Bronchial epithelial cell (primary cell): ENCODE results near the gene TFF2. TPM values are rescaled to one million over a fixed set of nuclear protein-coding genes. Genes with fewer than 3 reads are reported as not detected.

Experiments
- DNase-seq: peaks from one replicate; pipeline ENCODE4 v3.0.0-alpha.2; 2010; ENCODE audit warnings: low read depth
- FAIRE-seq: peaks from 2 replicates; lab custom pipeline; 2011; peaks lifted over from hg19 to GRCh38; lab: Jason Lieb, UNC
- H3K27me3 ChIP-seq: 2 replicates; pipeline ENCODE4 v1.5.1; 2011; ENCODE audit warnings: low read length; ENCODE audit not compliant: control insufficient read depth, insufficient read depth
- H3K36me3 ChIP-seq: 2 replicates; pipeline ENCODE4 v1.5.1; 2011; ENCODE audit warnings: low read length; ENCODE audit not compliant: control insufficient read depth, insufficient read depth
- H3K4me3 ChIP-seq: 2 replicates; pipeline ENCODE4 v1.5.1; 2011; ENCODE audit warnings: mild to moderate bottlenecking, low read depth, low read length, control low read depth
- total RNA-seq: library from RNA; depleted of rRNA; stranded (reverse); fragments of >200 nt; gene quantifications from 2 replicates; pipeline ENCODE4 v1.2.1, GENCODE V29; 2014
- TF ChIP-seq, protein P1 (sequence below): IDR thresholded peaks from 2 replicates; pipeline ENCODE4 v1.5.1; 2011; ENCODE audit warnings: mild to moderate bottlenecking, moderate library complexity, low read length, control low read depth, inconsistent platforms; ENCODE audit not compliant: insufficient read depth, severe bottlenecking

Gene TFF2
- total RNA-seq, 1 donor from 2014 or later, result not detected

DNA sequence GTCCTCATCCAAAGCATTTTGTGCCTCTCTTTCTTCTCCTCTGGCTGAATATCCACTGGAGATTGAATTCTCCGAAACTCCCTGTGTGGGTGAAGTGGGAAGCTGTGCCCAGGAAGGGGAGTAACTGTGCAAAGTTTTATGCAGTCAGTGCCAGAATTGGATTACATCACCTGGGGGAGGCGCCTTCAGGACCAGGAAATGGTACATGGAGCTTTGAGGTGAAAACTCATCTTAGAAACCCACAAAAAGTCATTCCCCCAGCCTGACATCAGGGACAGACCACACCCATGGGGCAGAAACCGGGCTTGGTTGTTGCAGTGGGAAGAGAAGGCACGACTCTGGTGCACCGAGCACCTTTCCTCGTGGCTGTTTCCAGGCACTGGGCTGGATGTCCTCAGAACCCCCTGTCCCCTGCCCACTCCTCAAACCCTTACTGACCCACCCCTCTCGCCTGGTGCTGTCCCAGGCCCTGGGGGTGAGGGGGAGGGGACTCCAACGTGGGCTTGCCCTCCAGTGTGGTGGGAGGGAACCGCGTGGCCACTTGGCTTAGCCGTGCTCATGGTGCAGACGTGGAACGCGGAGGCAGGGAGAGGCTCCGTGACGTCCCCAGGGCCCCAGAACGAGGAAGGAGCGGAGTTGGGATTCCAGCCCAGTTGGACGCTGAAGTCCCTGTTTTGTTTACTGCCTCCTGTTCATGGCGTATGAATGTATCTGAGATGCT, 51.3 kb downstream of the TFF2 start:
- DNase-seq, result peak; percentile 51
- no peak overlapping the region for H3K4me3 ChIP-seq
- H3K27me3 ChIP-seq, result no peaks in the 10 kb centered on the region
- H3K36me3 ChIP-seq, result peaks cover 1% of the 10 kb centered on the region
- TF ChIP-seq, protein P1, sequence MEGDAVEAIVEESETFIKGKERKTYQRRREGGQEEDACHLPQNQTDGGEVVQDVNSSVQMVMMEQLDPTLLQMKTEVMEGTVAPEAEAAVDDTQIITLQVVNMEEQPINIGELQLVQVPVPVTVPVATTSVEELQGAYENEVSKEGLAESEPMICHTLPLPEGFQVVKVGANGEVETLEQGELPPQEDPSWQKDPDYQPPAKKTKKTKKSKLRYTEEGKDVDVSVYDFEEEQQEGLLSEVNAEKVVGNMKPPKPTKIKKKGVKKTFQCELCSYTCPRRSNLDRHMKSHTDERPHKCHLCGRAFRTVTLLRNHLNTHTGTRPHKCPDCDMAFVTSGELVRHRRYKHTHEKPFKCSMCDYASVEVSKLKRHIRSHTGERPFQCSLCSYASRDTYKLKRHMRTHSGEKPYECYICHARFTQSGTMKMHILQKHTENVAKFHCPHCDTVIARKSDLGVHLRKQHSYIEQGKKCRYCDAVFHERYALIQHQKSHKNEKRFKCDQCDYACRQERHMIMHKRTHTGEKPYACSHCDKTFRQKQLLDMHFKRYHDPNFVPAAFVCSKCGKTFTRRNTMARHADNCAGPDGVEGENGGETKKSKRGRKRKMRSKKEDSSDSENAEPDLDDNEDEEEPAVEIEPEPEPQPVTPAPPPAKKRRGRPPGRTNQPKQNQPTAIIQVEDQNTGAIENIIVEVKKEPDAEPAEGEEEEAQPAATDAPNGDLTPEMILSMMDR, result no peak
- FAIRE-seq, result peak; percentile 60

DNA sequence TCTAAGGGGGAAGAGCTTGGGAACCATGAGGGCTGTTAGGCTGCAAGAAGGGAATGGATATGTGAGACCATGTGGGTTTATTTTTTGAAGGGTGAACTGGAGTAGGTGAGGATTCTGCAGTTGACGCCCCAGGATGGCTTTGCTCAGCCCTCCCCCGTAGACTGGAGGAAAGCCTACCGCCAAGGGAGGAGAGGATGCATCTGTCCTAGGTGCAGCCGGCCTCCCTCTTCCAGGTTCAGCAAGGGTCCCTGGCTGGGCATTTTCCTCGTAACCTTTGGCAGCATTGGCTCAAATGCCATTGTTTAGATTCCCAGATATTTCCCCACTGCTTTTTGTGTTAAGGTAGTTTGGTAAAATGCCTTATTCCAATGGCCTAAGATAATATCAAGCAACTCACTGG, 52.1 kb downstream of the TFF2 start:
- no peak for DNase-seq
- TF ChIP-seq, protein P1, result no peak
- Histone ChIP-seq H3K36me3 (peaks cover 1% of the 10 kb centered on the region), H3K4me3 (no peak overlapping the region), H3K27me3 (no peaks in the 10 kb centered on the region)
- no peak for FAIRE-seq

DNA sequence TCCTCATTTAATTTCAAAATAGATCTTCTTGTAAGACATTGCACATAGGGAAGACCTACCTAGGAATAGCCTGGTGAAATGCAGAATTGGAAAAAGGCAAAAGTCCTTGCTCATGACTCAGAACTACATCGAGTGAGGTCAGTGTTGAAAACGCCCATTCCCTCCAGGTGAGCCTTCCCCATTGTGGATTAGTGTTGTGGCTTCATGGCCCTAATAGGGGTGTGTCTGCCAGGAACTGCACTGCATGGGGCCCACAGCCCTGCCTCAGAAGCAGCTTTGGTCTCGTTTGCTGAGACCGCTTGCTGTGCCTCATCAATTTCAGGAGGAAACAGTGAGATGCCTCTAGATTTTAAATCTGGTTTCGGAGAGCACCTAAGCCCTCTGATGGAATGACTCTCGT, 52.6 kb downstream of the TFF2 start:
- H3K4me3 ChIP-seq, result no peak overlapping the region
- no peak for FAIRE-seq
- peak; percentile 76 for DNase-seq
- no peaks in the 10 kb centered on the region for H3K27me3 ChIP-seq
- TF ChIP-seq, protein P1, result no peak
- peaks cover 1% of the 10 kb centered on the region for H3K36me3 ChIP-seq

DNA sequence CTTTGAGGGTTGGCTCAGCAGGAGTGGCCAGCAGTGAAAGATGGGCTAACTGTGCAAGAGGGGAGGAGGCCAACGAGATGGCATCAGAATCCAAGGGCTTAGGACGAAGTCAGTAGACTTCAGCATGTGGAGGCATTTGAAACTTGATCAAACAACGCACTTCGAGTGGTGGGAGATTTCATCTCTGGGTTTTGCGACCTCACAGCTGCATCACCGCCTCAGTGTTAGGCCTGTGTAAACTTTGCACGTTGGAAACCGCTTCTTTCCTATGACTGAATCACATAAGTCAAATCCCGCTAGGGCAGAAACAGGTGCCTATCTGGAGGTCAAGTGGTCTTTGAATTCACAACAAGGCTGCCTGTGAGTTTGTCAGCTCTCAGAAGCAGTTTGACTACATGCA, 53.4 kb downstream of the TFF2 start:
- Histone ChIP-seq H3K27me3 (no peaks in the 10 kb centered on the region), H3K4me3 (no peak overlapping the region), H3K36me3 (peaks cover 1% of the 10 kb centered on the region)
- DNase-seq (no peak), FAIRE-seq (no peak)
- TF ChIP-seq, protein P1, result no peak

DNA sequence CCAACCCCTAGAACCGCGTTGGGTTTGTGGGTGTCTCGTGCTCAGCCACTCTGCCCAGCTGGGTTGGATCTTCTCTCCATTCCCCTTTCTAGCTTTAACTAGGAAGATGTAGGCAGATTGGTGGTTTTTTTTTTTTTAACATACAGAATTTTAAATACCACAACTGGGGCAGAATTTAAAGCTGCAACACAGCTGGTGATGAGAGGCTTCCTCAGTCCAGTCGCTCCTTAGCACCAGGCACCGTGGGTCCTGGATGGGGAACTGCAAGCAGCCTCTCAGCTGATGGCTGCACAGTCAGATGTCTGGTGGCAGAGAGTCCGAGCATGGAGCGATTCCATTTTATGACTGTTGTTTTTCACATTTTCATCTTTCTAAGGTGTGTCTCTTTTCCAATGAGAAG, 54.3 kb downstream of the TFF2 start:
- no peak for DNase-seq
- Histone ChIP-seq H3K4me3 (no peak overlapping the region), H3K36me3 (peaks cover 5% of the 10 kb centered on the region), H3K27me3 (no peaks in the 10 kb centered on the region)
- no peak for FAIRE-seq
- TF ChIP-seq, protein P1, result no peak

Other genes starting within 250 kb of the TFF2 start
- 132 and 138 TPM in 2 replicates for gene ABCG1, start 131.9 kb downstream of the TFF2 start, total RNA-seq
- gene TFF3, start 35.6 kb downstream of the TFF2 start, total RNA-seq, result 0.26 and 0.64 TPM in 2 replicates
- not detected in 2 replicates for gene TFF1, start 15.5 kb upstream of the TFF2 start, total RNA-seq
- gene TMPRSS3, start 45.1 kb upstream of the TFF2 start, total RNA-seq, result under 0.01 TPM in 1 of 2 replicates, not detected in the other
- not detected in 2 replicates for gene UBASH3A, start 52.9 kb upstream of the TFF2 start, total RNA-seq
- gene RSPH1, start 145.2 kb upstream of the TFF2 start, total RNA-seq, result under 0.01 and 0.38 TPM in 2 replicates
- 7.1 and 15.1 TPM in 2 replicates for gene SLC37A1, start 162.9 kb upstream of the TFF2 start, total RNA-seq